Activated CD4-positive, CD25-positive, alpha-beta regulatory T cell (primary cell): Measurements from ENCODE around the gene IFNL4.
"Not testable (repeated sequence)": the region's sequence is repeated elsewhere in the genome, so short reads cannot be mapped to it uniquely, and the experiment has no call there.

ENCODE experiments used
- DNase-seq, 4 experiments: peaks; one replicate each; lab custom pipeline; 2025; lab: John Stamatoyannopoulos, UW

The IFNL4 gene

GRCh38 chr19:39248806-39249205 lies at the start of gene IFNL4:
Gene IFNL4 (minus strand): TSS chr19:39248856.
- DNase-seq = no peak

GRCh38 chr19:39297931-39298634 lies 49.4 kb upstream of the IFNL4 start:
- DNase-seq = peak in 1 of 4 experiments; percentile 7

GRCh38 chr19:39296906-39297305 lies 48.2 kb upstream of the IFNL4 start:
- no peak for DNase-seq

- no peak for DNase-seq
Observed at GRCh38 chr19:39296055-39296645, 47.5 kb upstream of the IFNL4 start, which contains the start of gene IFNL1. Gene IFNL1 (plus strand): TSS chr19:39296407. CDS start chr19:39296422, 15 bp downstream.

- no peak for DNase-seq
Observed at GRCh38 chr19:39293394-39293793, 44.7 kb upstream of the IFNL4 start.

GRCh38 chr19:39284032-39284431 lies 35.4 kb upstream of the IFNL4 start:
- no peak for DNase-seq

- no peak for DNase-seq
Observed at GRCh38 chr19:39282021-39282420, 33.4 kb upstream of the IFNL4 start.

GRCh38 chr19:39277598-39277997 lies 28.9 kb upstream of the IFNL4 start:
- no peak for DNase-seq

GRCh38 chr19:39276740-39277139 lies 28.1 kb upstream of the IFNL4 start:
- DNase-seq = no peak

GRCh38 chr19:39275578-39275977 lies 26.9 kb upstream of the IFNL4 start:
- DNase-seq = no peak

GRCh38 chr19:39273859-39274258 lies 25.2 kb upstream of the IFNL4 start:
- DNase-seq = not testable (repeated sequence)

GRCh38 chr19:39270036-39270871 lies 21.6 kb upstream of the IFNL4 start:
- DNase-seq = no peak

GRCh38 chr19:39269369-39269768 lies 20.7 kb upstream of the IFNL4 start:
- DNase-seq = not testable (repeated sequence)

- DNase-seq = not testable (repeated sequence)
Observed at GRCh38 chr19:39268531-39269223, 20.0 kb upstream of the IFNL4 start.

- DNase-seq = not testable (repeated sequence)
Observed at GRCh38 chr19:39268085-39268484, 19.4 kb upstream of the IFNL4 start, which contains the start of gene IFNL2. Gene IFNL2 (plus strand): TSS chr19:39268396. CDS start chr19:39268569, 173 bp downstream.

GRCh38 chr19:39265321-39265916 lies 16.8 kb upstream of the IFNL4 start:
- DNase-seq = no peak

- DNase-seq = no peak
Observed at GRCh38 chr19:39264306-39265290, 15.9 kb upstream of the IFNL4 start.

- DNase-seq = no peak
Observed at GRCh38 chr19:39263912-39264305, 15.3 kb upstream of the IFNL4 start.

- DNase-seq = no peak
Observed at GRCh38 chr19:39262496-39262895, 13.8 kb upstream of the IFNL4 start.

- no peak for DNase-seq
Observed at GRCh38 chr19:39261704-39262103, 13.0 kb upstream of the IFNL4 start.
